ENCODE measurements around the gene CCDC73. TPM values are rescaled to one million over a fixed set of nuclear protein-coding genes. Genes with fewer than 3 reads are reported as not detected.

Gene CCDC73
- total and polyA plus RNA-seq, 2 donors from 2014 or later: 0.25 to 0.47 TPM

DNA sequence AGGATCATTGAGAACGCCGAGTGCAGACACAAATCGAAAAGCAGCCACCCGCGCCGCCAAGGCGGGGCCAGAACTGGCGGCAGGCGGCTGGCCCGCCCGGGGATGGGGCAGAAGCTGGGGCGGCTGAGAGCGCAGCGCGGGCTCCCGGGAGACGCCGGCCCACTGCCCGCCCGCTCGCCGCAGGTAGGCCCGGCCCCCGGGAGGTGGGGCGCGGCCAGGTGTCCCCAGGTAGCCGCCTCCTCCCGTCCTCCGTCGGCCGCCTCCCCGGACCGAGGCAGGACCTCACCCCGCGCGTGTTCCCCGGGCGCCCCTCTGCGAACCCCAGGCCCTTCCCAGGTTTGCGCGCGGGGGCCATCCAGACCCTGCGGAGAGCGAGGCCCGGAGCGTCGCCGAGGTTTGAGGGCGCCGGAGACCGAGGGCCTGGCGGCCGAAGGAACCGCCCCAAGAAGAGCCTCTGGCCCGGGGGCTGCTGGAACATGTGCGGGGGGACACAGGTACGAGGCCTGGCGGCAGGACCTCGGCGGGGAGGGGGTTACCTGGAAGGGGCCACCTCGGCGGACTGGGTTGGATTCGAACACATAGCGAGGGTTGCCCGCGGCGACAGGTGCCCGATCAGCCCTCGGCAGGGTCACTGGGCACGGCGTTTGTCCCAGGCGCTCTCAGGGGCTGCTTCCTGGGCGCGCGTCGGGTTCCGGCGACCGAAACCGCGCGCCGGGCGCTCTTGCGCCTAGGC, 35.4 kb upstream of the CCDC73 start, which contains the start of gene PRRG4:
Gene PRRG4 (plus strand): TSS at position 248 of the 733 bp plus-strand sequence. CDS start 603 bp downstream, outside the sequence.
- Histone ChIP-seq H3K27ac (ENCODE audit: low read depth in 2 of 2, low read length in 2 of 2) (peak within 1 kb of the TSS; percentile 86 to 91), H3K4me1 (ENCODE audit: control insufficient read depth in 2 of 3, insufficient read depth in 2 of 3, low read depth in 1 of 3, low read length in 3 of 3) (no peaks in the 10 kb centered on the region), H3K9me3 (ENCODE audit: control insufficient read depth in 2 of 3, insufficient read depth in 1 of 3, low read length in 3 of 3) (no peaks in the 10 kb centered on the region), H3K4me3 (ENCODE audit: low read length in 3 of 3) (peak within 1 kb of the TSS; percentile 59 to 95 (median 93)), H3K9ac (ENCODE audit: low read length in 3 of 3) (peak within 1 kb of the TSS; percentile 70 to 92 (median 84)), H3K27me3 (ENCODE audit: control insufficient read depth, insufficient read depth, low read length) (no peaks in the 10 kb centered on the region), H3K36me3 (ENCODE audit: control insufficient read depth in 2 of 3, insufficient read depth in 3 of 3, low read length in 3 of 3) (no peaks in the 10 kb centered on the region)
- intact Hi-C loops (cut with DNase I): no loop called here
- TF ChIP-seq, protein P1, sequence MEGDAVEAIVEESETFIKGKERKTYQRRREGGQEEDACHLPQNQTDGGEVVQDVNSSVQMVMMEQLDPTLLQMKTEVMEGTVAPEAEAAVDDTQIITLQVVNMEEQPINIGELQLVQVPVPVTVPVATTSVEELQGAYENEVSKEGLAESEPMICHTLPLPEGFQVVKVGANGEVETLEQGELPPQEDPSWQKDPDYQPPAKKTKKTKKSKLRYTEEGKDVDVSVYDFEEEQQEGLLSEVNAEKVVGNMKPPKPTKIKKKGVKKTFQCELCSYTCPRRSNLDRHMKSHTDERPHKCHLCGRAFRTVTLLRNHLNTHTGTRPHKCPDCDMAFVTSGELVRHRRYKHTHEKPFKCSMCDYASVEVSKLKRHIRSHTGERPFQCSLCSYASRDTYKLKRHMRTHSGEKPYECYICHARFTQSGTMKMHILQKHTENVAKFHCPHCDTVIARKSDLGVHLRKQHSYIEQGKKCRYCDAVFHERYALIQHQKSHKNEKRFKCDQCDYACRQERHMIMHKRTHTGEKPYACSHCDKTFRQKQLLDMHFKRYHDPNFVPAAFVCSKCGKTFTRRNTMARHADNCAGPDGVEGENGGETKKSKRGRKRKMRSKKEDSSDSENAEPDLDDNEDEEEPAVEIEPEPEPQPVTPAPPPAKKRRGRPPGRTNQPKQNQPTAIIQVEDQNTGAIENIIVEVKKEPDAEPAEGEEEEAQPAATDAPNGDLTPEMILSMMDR (IDR thresholded peaks at IDR 0.05; ENCODE audit: borderline replicate concordance, extremely low read depth, insufficient read depth): no peak
- FAIRE-seq (no peak), DNase-seq (peak; percentile 69 to 94 (median 83))

DNA sequence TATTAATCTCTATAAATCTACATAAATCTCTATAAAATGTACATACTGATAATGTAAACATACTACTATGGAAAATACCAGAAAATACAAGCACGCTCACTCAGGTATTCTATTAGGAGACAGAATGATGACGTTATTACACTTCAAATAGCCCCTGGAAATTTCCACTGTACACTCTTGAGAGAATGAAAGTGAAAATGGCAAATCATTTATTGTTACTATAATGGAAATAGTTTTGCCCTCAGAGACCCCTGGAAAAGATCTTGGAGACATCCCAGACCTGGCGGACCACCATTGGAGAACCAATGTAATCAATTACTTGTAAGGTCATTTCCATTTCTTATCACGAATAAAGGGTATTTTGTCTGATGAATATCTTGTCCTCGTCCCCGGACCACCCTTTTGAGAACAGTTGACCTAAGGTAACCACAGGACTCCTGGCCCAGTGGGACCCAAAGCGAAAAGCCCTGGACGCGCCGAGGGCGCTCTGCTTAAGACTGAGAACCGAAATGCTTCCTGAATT, 34.8 kb upstream of the CCDC73 start:
- FAIRE-seq: peak; percentile 72
- intact Hi-C loops (cut with DNase I): no loop called here
- Histone ChIP-seq H3K9ac (ENCODE audit: low read length in 3 of 3) (peak overlapping the region; percentile 70 to 92 (median 84)), H3K36me3 (ENCODE audit: control insufficient read depth in 2 of 3, insufficient read depth in 3 of 3, low read length in 3 of 3) (no peaks in the 10 kb centered on the region), H3K4me3 (ENCODE audit: low read length in 3 of 3) (peak overlapping the region; percentile 59 to 95 (median 93)), H3K4me1 (ENCODE audit: control insufficient read depth in 2 of 3, insufficient read depth in 2 of 3, low read depth in 1 of 3, low read length in 3 of 3) (no peaks in the 10 kb centered on the region), H3K27me3 (ENCODE audit: control insufficient read depth, insufficient read depth, low read length) (no peaks in the 10 kb centered on the region), H3K9me3 (ENCODE audit: control insufficient read depth in 2 of 3, insufficient read depth in 1 of 3, low read length in 3 of 3) (no peaks in the 10 kb centered on the region), H3K27ac (ENCODE audit: low read depth in 2 of 2, low read length in 2 of 2) (peak overlapping the region; percentile 86 to 91)
- DNase-seq: peak in 1 of 5 donors; percentile 26
- TF ChIP-seq, protein P1 (IDR thresholded peaks at IDR 0.05; ENCODE audit: borderline replicate concordance, extremely low read depth, insufficient read depth): no peak

DNA sequence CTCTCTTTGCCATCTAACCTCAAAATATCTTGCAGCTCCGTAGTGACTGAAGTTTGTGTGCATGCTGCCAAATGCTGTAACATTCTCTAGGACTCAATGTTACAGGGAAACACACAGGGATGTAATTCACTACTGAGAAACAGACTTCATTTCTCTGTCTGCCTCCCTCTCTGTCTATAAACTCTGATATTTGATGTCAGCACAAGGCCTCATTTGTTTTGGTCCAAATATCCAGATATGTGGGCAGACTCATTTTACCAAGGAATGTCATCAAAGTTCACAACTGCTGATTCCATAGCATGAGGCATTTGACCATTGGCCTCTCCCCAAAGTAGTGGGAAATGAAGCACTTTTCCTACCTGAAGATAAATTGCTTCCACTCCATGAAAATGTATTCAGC, 32.8 kb upstream of the CCDC73 start:
- no peaks in the 10 kb centered on the region for H3K27me3 ChIP-seq (ENCODE audit: control insufficient read depth, insufficient read depth, low read length)
- intact Hi-C loops (cut with DNase I): no loop called here
- H3K4me1 ChIP-seq (ENCODE audit: control insufficient read depth in 2 of 3, insufficient read depth in 2 of 3, low read depth in 1 of 3, low read length in 3 of 3): no peaks in the 10 kb centered on the region
- H3K4me3 ChIP-seq (ENCODE audit: low read length in 3 of 3): no peak overlapping the region
- DNase-seq (no peak), FAIRE-seq (no peak)
- no peak overlapping the region for H3K9ac ChIP-seq (ENCODE audit: low read length in 3 of 3)
- no peak overlapping the region for H3K27ac ChIP-seq (ENCODE audit: low read depth in 2 of 2, low read length in 2 of 2)
- TF ChIP-seq, protein P1 (IDR thresholded peaks at IDR 0.05; ENCODE audit: borderline replicate concordance, extremely low read depth, insufficient read depth): no peak
- H3K36me3 ChIP-seq (ENCODE audit: control insufficient read depth in 2 of 3, insufficient read depth in 3 of 3, low read length in 3 of 3): no peaks in the 10 kb centered on the region
- H3K9me3 ChIP-seq (ENCODE audit: control insufficient read depth in 2 of 3, insufficient read depth in 1 of 3, low read length in 3 of 3): no peaks in the 10 kb centered on the region

All from kidney (tissue), 14 donors.